Measurements from ENCODE around the gene CADM2. TPM values are rescaled to one million over a fixed set of nuclear protein-coding genes. Genes with fewer than 3 reads are reported as not detected.

Gene CADM2
- total RNA-seq, 1 experiment from 2014 or later, result not detected

DNA sequence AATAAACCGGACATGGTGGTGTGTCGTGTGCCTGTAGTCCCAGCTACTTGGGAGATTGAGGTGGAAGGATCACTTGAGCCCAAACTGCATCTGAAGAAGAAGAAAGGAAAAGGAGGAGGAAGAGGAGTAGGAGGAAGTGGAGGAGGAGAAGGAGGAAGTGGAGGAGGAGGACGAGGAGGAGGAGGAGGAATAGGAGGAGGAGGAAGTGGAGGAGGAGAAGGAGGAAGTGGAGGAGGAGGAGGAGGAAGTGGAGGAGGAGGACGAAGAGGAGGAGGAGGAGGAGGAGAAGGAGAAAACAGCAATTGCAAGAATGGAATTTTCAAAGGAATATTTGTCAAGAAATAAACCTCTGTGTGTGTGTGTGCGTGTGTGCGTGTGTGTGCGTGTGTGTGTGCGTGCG, 528.6 kb downstream of the CADM2 start:
- no peak for TF ChIP-seq CTCF (IDR thresholded peaks at IDR 0.05; ENCODE audit: insufficient read depth in 1 of 2, low read depth in 1 of 2, low read length in 1 of 2, severe bottlenecking in 1 of 2, unreplicated experiment in 1 of 2)
- H3K9me3 Mint-ChIP-seq (ENCODE audit: unreplicated experiment), result no peaks in the 10 kb centered on the region
- H3K4me1 Mint-ChIP-seq (ENCODE audit: low read depth, unreplicated experiment), result no peaks in the 10 kb centered on the region
- Histone ChIP-seq H3K9me3 (no peaks in the 10 kb centered on the region), H3K4me1 (no peaks in the 10 kb centered on the region), H3K27me3 (replicated peaks; ENCODE audit: control insufficient read depth, insufficient read depth, low read length) (no peaks in the 10 kb centered on the region), H3K36me3 (ENCODE audit: control insufficient read depth, insufficient read depth, low read length) (no peaks in the 10 kb centered on the region), H3K4me3 (ENCODE audit: low read depth, low read length) (no peak overlapping the region)
- no peaks in the 10 kb centered on the region for H3K27me3 Mint-ChIP-seq (ENCODE audit: insufficient read depth, unreplicated experiment)
- BruUV-seq (replicated peaks), result no TSS peak
- DNase-seq, result no peak
- no peak overlapping the region for H3K27ac Mint-ChIP-seq (ENCODE audit: unreplicated experiment)
- no peak overlapping the region for H3K4me3 Mint-ChIP-seq (ENCODE audit: unreplicated experiment)
- H3K36me3 Mint-ChIP-seq (ENCODE audit: insufficient read depth, unreplicated experiment), result no peaks in the 10 kb centered on the region
- ChIA-PET POLR2A (no interaction called here), CTCF (no interaction called here)
- intact Hi-C loops (cut with micrococcal nuclease; ENCODE audit: unreplicated experiment), result no loop called here

DNA sequence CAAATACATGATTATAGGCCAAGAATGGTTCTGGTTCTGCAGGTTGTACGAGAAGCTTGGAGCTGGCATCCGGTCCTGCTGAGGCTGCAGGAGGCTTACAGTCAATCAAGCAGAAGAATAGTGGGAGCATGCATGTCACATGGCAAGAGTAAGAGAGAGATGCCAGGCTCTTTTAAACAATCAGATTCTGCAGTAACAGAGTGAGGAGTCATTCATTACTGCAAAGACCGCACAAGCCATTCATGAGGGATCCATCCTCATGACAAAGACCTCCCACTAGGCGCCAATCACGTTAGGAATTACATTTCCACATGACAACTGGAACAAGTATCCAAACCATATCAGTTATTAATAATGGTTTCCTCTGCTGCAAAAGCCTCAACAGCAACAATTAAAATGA, 536.8 kb downstream of the CADM2 start:
- TF ChIP-seq CTCF (IDR thresholded peaks at IDR 0.05; ENCODE audit: insufficient read depth in 1 of 2, low read depth in 1 of 2, low read length in 1 of 2, severe bottlenecking in 1 of 2, unreplicated experiment in 1 of 2), result no peak

GRCh38 chr3:85498177-85498576, 539.4 kb downstream of the CADM2 start:
- Mint-ChIP-seq H3K4me1 (ENCODE audit: low read depth, unreplicated experiment) (no peaks in the 10 kb centered on the region), H3K9me3 (ENCODE audit: unreplicated experiment) (no peaks in the 10 kb centered on the region), H3K27me3 (ENCODE audit: insufficient read depth, unreplicated experiment) (peaks cover 2% of the 10 kb centered on the region), H3K27ac (ENCODE audit: unreplicated experiment) (no peak overlapping the region), H3K36me3 (ENCODE audit: insufficient read depth, unreplicated experiment) (no peaks in the 10 kb centered on the region), H3K4me3 (ENCODE audit: unreplicated experiment) (no peak overlapping the region)
- Histone ChIP-seq H3K9me3 (no peaks in the 10 kb centered on the region), H3K27me3 (replicated peaks; ENCODE audit: control insufficient read depth, insufficient read depth, low read length) (no peaks in the 10 kb centered on the region), H3K4me3 (ENCODE audit: low read depth, low read length) (no peak overlapping the region), H3K4me1 (no peaks in the 10 kb centered on the region), H3K36me3 (ENCODE audit: control insufficient read depth, insufficient read depth, low read length) (no peaks in the 10 kb centered on the region)
- BruUV-seq (replicated peaks), result no TSS peak
- intact Hi-C loops (cut with micrococcal nuclease; ENCODE audit: unreplicated experiment), result no loop called here
- CTCF ChIA-PET, result no interaction called here
- DNase-seq, result no peak
- POLR2A ChIA-PET, result no interaction called here
- TF ChIP-seq CTCF (IDR thresholded peaks at IDR 0.05; ENCODE audit: insufficient read depth in 1 of 2, low read depth in 1 of 2, low read length in 1 of 2, severe bottlenecking in 1 of 2, unreplicated experiment in 1 of 2), result no peak

More for the DNA sequence above, 536.8 kb downstream of the CADM2 start:
- H3K27ac Mint-ChIP-seq (ENCODE audit: unreplicated experiment), result no peak overlapping the region
- H3K36me3 Mint-ChIP-seq (ENCODE audit: insufficient read depth, unreplicated experiment), result no peaks in the 10 kb centered on the region
- intact Hi-C loops (cut with micrococcal nuclease; ENCODE audit: unreplicated experiment), result no loop called here
- no peak for DNase-seq
- H3K9me3 Mint-ChIP-seq (ENCODE audit: unreplicated experiment), result no peaks in the 10 kb centered on the region
- no TSS peak for BruUV-seq (replicated peaks)
- H3K9me3 ChIP-seq, result no peaks in the 10 kb centered on the region
- H3K4me1 ChIP-seq, result no peaks in the 10 kb centered on the region
- H3K4me3 ChIP-seq (ENCODE audit: low read depth, low read length), result no peak overlapping the region
- no peaks in the 10 kb centered on the region for H3K27me3 ChIP-seq (replicated peaks; ENCODE audit: control insufficient read depth, insufficient read depth, low read length)
- H3K27me3 Mint-ChIP-seq (ENCODE audit: insufficient read depth, unreplicated experiment), result peaks cover 2% of the 10 kb centered on the region
- H3K4me3 Mint-ChIP-seq (ENCODE audit: unreplicated experiment), result no peak overlapping the region
- POLR2A ChIA-PET, result no interaction called here
- no peaks in the 10 kb centered on the region for H3K4me1 Mint-ChIP-seq (ENCODE audit: low read depth, unreplicated experiment)
- CTCF ChIA-PET, result no interaction called here
- H3K36me3 ChIP-seq (ENCODE audit: control insufficient read depth, insufficient read depth, low read length), result no peaks in the 10 kb centered on the region

Measured in Caco-2 (cell line).